GM19455 (cell line): Measurements from ENCODE around the gene EPHA6.
A peak's percentile ranks its signal among the peaks of the same experiment; 100 is the strongest.

Experiments used
- ATAC-seq: cut with Tn5 transposase; IDR thresholded peaks from one replicate; pipeline ENCODE4 v1.9.1; 2021; ENCODE audit not compliant: unreplicated experiment

EPHA6 gene

DNA sequence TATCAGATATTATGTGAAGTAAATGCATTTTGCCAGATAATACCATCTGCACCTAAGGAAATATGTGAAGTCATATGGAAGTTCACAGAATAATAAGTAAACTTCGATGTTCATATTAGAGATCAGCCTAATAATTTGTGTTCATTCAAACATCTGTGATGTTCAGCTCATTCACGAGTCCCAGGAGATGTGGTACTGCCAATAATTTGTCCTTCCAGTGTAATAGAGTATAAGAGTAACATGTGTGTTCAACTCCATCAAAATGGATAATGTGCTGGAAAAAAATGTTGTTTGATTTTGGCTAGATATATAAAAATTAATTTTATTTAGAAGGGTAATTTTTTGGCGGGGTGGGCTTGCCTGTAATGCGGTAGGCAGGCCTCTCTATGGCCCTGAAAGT is 874.7 kb downstream of the EPHA6 start:
- ATAC-seq = no peak

DNA sequence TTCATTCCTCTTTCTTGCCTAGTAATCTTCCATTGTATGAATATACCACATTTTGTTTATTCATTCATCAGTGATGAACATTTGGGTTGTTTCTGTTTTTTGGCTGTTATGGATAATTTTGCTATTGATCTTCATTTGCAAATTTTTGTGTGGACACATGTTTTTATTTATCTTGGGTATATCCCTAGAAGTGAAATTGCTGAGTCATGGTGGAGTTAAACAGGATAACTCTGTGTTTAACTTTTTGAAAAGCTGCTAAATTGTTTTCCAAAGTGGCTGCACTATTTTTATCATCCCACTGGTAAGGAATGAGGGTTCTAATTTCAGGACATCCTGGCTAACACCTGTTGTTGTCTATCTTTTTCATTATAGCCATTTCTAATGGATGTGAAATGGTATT is 875.6 kb downstream of the EPHA6 start:
- no peak for ATAC-seq

DNA sequence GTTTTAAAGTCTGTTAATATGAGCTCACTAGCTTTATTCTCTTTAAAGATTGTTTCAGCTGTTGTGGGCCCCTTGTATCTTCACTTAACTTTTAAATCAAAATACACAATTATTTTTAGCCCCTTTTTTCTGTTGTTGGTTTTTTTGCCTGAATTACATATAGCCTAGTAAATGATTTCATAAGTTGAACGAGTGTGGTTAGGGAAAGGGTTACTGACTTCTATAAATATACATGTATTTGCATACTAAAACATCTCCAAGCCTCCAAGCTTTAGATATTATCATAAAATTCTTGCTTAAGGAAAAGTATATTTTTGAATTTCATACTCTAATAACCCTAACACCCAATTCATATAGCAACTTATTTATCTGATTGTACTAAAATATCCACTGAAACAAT is 877.0 kb downstream of the EPHA6 start:
- no peak for ATAC-seq

DNA sequence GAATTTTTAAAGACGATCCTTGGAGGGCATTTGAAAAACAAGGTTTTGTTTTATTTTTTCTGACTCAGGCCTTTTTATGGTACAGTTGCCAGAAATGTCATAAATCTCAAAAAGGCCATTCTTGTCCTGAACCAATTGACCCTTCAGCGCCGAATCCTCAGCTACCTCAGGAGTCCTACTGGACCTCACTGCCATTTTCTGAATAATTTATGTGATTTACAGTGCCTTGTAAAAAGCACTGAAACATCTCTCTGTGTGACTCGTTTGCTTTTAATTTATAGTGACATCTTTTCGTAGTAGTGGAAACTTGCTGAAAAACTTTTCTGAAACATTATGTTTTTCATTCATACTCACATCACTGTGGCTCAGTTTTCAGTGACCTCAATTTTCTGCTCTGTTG is 878.0 kb downstream of the EPHA6 start:
- ATAC-seq = no peak

DNA sequence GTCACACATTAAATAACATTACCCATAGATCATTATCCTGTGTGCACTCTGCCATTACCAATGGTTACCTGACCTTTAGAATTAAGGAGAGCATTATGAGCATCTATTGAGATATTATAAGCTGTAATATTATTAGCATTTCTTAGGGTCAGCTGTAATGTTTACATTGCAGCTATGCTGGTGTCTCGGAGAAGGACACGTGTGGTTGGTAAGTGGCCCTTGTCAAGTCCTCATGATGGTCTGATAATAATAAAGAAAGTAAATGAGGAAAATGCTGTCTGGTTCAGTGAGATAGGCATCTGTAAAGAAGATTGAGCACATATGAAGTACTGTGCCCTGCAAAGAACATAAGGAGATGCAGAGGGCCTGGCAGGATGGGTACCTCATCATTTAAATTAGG is 878.4 kb downstream of the EPHA6 start:
- ATAC-seq = no peak

DNA sequence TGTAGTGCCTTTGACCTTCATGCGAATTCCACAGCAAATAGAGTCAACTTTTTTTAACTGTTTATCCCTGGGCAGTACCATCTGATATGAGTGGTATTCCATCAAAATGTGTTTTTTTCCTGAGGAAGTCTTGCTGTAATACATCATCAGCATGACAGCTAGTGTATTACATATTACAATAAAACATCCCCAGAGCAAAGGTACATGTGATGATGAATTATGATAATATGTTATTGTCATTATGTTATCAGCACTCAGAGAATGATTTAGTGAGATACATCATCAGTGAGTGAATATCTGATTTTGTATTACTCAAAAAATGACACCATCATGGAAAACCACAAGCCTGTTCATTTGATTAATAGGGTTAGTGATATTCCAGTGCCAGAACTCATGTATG is 880.5 kb downstream of the EPHA6 start:
- no peak for ATAC-seq

DNA sequence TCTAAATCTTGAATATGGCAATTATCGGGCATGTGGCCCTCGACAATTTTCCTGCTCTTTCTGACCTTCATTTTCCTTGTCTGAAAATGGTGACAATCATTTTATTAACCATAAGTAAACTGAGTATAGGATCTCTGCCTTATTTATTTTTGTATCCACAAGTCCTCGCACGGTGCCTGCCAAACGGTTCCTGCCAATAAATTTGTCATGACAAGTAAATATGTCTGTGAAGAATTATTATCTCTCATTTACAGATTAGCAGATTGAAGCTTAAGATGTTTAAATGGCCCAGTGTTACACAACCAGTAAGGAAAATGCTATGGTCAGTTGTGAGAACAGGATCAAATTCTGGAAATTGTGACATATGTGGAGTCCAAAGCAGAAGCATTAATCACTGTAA is 884.3 kb downstream of the EPHA6 start:
- no peak for ATAC-seq

DNA sequence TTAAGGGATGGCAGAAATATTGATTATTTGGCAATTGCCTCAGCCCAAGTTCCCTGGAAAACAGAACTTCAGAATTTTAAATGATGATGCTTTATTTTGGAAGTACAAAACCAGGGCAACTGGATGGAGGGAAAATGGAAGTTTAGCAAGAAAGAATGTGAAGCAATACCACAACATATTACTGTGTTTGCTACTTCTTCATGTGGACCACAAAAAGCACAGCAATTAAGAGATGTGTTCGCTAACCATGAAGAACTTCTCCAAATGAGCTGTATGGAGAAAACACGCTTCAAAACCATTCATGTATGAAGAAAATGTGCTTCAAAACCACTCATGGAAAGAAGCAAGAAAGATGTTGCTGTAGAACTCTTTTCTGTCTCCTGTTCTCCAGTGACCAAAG is 885.5 kb downstream of the EPHA6 start:
- ATAC-seq = no peak

DNA sequence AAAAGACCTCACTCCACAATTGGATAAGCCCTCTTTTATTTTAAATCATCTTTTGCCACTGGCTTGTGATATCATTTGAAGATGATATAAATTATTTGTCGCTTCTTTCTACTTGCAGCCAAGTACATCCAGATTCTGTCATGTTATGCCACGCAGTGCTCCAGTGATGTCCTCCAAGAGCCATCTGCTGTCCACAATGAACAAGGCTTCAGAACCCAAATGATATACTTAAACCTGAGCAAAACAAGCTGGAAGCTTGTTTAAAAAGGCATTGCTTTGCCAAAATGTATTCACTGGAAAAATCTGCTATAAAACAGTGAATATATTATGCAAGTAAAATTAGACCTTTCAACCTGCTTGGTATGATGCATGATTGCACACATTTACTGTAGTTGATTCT is 891.4 kb downstream of the EPHA6 start:
- no peak for ATAC-seq

DNA sequence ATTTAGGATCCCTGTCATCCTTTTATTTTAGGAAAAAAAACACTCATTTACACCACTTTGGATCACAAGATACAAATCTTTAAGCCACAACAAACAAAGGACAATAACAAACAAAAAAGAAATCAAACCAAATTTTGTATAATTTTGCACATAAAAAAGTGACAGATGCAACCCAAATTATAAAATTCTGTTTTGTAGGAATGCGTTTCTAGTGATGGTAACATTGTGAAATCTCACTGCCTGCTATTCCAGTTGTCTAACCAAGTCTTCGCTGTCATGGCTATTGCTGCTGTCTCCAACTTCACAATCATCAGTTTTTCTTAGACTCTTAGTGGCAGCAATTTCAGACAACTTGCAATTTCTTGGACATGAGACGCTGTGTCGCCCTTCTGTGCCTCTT is 891.8 kb downstream of the EPHA6 start:
- ATAC-seq = no peak

DNA sequence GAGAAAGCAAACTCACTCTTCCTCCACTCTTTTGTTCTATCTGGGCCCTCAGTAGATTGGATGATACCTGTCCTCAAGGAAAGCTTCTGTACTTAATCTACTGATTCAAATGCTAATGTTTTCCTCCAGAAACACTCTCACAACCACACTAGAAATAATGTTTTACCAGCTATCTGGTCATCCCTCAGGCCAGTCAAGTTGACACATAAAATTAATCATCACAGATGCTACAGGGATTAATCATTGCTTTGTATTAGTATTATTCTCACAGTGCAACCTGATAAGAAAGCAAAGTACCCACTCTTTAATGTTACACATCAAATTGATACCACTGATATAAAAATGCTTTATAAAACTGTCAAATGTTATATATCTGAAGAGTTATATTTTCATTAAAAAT is 897.3 kb downstream of the EPHA6 start:
- no peak for ATAC-seq

DNA sequence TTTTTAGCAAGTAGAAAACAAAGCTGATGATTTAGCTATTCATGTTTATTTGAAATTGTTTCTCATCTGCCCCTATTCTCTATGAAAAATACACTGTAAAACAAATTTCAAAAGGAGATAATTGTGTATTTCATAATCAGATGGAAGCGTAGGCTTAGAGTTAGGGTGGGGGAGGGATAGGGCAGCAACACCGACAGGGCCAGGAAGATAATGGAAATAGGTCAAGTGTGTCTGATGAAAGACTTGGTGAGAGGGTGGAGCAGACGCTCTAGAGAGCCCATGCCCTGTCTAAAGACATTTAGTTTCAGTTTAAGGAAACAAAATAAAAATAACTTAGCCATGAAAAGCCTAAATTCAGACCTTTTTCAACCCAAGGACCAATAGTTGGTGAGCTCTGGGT is 898.5 kb downstream of the EPHA6 start:
- ATAC-seq = no peak

DNA sequence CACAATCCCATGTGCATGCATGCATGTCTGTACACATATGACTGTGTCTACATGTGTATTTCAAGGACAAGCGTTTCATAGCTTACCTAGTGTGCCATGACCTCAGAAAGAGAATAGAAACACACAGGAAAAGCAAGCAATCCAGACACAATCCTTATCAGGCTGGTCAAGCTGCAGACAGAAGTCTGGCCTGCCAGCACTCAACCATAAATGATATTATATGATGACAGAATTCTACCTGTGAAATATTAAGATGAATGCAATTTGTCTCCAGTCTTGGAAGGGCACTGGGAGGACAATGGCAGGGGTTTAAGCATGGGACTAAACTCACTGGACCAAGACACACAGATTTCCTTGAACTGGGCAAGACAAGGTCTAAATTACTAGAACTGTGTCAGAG is 899.2 kb downstream of the EPHA6 start:
- ATAC-seq = no peak

DNA sequence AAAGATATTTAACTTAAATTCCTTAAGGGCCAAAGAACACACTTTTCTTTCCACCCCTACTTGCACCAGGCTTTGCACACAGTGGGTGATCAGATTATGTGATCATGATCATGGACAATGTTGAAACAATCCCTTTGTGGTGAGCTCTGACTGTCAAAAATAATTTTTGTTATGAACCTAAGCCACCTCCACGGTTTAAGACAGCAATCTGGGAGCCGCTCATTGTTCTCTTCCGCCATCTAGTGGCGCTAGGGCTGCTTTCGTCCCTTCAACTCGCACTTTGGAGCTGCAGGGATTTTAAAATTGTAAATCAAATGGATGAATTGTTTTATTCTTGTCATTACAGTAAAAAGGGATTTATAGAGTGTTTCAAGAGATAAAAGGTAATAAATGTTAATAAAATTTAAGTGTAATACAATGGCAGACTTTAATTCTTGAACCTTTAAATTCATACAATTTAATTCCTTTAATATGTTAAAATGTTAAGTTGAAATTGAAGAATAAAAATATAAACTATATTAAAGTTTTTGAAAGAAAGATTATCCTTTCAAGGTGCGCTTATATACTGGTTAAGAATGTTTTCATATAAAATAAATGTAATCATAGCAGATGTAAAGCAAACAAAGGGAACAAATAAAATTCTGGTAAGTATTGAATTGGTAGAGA is 904.9 kb downstream of the EPHA6 start:
- peak; percentile 89 for ATAC-seq

DNA sequence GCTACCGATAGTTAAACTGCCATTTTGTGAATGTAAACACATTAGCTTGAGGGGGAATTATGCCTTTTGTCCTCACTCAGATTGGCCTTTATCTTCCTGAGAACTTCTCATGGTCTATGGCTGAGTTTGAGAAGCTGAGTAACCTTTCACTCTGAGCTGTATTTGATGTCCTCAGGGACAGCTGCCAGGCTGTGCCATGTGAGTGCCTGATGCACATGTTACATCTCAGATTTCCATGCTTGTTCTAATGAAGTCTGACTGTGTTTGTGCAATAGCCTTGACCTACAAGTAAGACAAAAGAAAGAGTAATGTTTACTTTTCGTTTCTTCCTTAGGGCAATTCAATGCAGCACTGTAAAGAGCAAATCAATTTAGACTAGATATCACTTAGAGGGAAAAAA is 906.0 kb downstream of the EPHA6 start:
- ATAC-seq = no peak

DNA sequence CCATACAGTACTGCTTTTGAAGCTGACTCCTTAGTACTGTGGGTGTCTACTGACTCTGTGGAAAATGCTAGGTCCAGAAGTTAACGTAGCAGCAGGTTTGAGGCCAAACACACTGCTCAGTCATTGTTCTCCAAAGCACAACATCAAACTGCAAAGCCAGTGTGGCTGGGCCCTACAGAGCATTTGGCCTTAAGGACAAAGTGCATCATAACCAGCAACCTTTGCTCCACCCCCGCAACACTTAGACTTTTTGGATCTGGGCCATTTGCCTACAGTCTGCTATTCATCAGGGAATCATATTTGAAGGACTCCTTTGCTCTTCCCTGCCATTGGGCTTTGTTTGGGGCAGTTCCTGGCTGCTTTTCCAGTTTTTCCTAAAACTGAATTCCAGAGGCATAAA is 907.1 kb downstream of the EPHA6 start:
- no peak for ATAC-seq

DNA sequence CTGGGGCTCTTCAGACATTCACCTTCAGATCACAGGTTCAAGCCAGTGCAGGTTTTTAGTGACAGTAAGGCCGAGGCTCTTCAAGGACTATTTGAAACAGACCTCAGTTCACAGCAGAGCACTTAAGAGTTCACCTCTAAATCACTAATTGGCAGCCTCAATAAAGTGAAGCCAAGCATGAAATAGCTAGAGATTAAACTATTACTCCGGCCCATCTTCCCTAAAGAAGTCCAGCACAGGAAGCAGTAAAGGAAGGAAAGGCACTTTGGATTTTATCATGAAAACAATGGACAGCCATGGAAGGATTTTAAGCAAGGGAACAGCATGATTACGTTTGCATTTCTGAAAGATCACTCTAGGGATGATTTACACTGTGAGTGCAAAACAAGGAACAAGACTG is 922.5 kb downstream of the EPHA6 start:
- ATAC-seq = no peak

DNA sequence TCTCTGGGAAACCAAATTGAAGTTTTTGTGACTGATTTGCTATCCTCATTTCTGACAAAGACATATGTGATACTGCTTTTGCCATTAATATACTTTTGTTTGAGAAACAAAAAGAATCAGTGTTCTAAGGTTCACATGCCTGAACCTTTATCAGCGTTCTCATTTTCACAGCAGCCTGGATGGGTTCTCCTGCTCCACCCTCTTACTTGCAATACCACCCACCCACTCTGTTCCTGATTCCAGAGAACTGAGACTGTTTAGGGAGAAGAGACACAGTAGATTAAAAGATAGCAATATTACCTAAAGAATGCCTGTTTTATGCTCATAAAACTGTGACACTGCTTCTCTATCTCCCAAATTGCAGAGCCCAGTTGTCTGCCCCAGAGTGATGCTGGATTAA is 924.4 kb downstream of the EPHA6 start:
- no peak for ATAC-seq

DNA sequence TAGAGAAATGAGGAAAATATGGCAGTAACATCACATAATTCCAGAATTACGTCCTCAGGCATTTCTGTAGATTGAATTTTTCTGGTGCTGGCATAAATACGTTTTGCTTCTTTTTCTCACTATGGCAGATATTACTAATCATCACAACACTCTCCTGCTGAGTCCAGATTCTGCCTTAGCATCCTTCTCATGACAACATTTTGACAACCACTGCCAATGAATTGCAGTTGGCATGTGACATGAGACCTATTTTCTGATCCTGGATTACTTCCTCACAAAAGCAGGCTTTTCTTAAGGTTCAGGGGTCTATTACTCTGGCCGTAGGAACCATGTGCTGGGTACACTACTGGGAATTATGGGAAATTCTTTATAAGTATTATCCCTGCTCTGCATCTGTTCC is 927.6 kb downstream of the EPHA6 start:
- ATAC-seq = no peak

DNA sequence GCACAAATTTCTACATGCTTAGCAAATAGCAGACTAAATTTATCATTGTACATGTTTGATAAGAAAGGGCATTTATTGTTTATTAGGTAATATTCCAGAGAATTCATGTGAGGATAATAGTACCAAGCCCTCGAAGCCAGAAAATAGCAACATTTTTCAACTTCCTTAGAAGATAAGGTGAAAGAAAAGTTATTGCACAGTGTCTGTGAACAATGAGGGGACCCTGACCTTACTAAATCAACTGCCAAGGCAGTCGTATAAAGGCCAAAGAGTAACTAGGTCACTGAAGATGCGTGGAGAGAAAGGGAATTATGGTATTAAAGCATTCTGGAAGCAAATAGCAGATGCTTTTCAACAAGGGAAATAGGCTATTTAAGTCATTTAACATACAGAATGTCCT is 929.9 kb downstream of the EPHA6 start:
- no peak for ATAC-seq

DNA sequence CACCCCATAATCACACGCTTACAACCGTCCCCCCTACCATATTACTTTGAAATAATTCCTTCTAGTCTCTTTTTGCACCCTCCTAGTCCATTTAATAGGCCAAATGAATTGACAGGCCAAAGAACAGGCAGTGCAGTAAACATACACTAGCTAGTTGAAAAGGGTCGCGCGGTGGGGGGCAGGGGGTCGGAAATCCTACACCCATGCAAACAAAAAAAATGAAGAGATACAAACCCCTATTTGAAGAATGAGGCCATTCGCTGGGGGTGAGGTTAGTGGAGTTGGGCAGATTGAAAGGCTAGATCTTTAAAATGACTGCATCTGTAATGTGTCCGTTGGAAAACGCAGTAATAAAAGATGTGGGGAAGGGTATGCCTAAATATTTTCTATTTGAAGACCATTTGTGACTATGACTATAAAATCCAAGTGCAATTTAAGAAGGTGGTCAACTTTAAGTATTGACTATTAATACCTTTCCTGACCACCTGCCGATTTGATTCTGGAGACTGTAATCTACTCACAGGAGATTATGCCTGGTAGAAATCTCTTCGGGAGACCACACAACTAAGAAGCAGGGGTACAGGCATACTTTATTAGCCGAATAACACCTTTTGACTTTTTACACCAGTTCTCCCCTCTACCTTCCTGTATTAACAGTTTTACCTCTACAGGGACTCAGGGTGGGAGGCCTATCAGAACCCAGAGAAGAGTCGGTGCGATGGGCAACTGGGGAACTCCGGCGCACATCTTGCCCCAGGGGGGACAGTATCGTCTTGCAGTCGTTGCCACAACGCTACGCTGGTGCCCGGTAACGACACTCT is 949.4 kb downstream of the EPHA6 start:
- ATAC-seq = peak; percentile 50

DNA sequence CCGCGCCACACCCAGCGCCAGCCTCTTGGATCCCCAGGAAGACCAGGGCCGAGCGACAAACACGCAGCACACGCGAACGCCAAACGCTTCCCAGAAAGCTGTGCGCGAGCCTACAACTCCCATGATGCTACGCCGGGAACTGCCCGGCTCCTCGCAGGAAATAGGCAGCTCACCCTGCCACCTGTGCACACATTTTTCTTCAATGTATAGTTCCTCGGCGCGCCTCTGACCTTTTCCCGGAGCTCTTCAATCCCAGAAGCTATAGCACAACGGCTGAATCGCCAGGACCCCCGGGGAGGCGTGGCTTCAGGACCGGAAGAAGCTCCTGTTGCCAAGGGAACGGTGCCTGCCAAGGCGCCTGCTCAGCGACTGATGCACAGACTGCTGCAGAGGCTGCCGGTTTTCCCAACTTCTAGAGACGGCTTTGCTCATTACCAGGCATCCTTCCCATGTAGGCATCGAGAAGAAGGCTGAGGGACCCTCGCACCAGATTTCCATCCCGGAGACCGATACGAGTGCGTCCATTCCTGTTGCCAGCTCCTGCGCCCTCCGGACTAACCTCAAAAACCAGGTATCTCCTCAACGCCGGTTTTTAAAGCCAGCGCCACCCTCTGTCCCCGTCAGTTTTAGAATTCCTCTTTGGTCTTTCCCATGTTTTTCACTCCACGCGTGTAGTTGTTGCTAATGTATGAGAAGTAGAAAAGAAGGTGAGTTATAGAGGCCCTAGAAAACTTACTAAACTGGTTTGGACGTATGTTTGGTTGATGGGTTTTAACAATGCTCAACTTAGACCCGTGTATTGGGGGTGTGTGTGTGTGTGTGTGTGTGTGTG is 950.2 kb downstream of the EPHA6 start, which contains the start of gene ARL6:
Gene ARL6 (plus strand): TSS at position 352 of the 832 bp plus-strand sequence. CDS start 3,350 bp downstream, outside the sequence.
- ATAC-seq = peak; percentile 98
